Adrenal gland (tissue), 12 donors: ENCODE results near the gene TMEM242. TPM values are rescaled to one million over a fixed set of nuclear protein-coding genes. Genes with fewer than 3 reads are reported as not detected.

Experiments
- DNase-seq, 7 donors: peaks; one replicate each; pipeline ENCODE4 v3.0.0-alpha.2; 2019 to 2020
- H3K27ac ChIP-seq, 5 donors: fragments of 200-600 bp; sonication (generic) in 4 of 5; 1 replicate in 3 of 5; 2 replicates in 2 of 5; pipeline versions ENCODE4 v1.5.1 to v1.8.0; 2016 to 2020; ENCODE audit warnings: mild to moderate bottlenecking in 1 of 5
- H3K27me3 ChIP-seq: fragments of 200-600 bp; 2 replicates; pipeline ENCODE4 v1.8.0; 2021
- H3K36me3 ChIP-seq, 2 donors: fragments of 200-600 bp; replicated peaks in 1 of 2; 1 replicate in 1 of 2; 2 replicates in 1 of 2; pipeline versions ENCODE4 v1.5.1 to v1.8.0; 2018 to 2022
- H3K4me1 ChIP-seq, 2 donors: fragments of 200-600 bp; replicated peaks in 1 of 2; 1 replicate in 1 of 2; 2 replicates in 1 of 2; pipeline versions ENCODE4 v1.5.1 to v1.8.0; 2018 to 2021
- H3K4me3 ChIP-seq, 4 donors: fragments of 200-600 bp; sonication (generic) in 3 of 4; one replicate each; pipeline ENCODE4 v1.5.1; 2016 to 2018
- H3K9me3 ChIP-seq, 3 donors: fragments of 200-600 bp; sonication (generic) in 1 of 3; replicated peaks in 1 of 3; 1 replicate in 2 of 3; 2 replicates in 1 of 3; pipeline versions ENCODE4 v1.5.1 to v1.8.0; 2016 to 2021
- POLR2A ChIP-seq, 2 donors: fragments of 450-650 bp; IDR thresholded peaks; one replicate each; pipeline ENCODE4 v1.6.1; 2017; ENCODE audit warnings: antibody characterized with exemption in 2 of 2, mild to moderate bottlenecking in 2 of 2, moderate library complexity in 1 of 2
- whole genome bisulfite sequencing, 4 donors: extraction: QIAGEN DNeasy Blood & Tissue Kit in 2 of 4; methylation state at CpG; one replicate each; pipeline versions ENCODE4 v1.1.5 to v1.1.7; 2013 to 2017; 5-methylcytosine and 5-hydroxymethylcytosine counted together
- intact Hi-C, 2 donors: fragments of 100-400 bp; cut with DNase I; formaldehyde crosslinking; loops; one replicate each; pipeline versions ENCODE4 v1.14.1 to v1.15.0; 2022 to 2023
- polyA plus RNA-seq, 3 donors: library from polyadenylated mRNA; stranded (reverse); fragments of 200-250 nt in 2 of 3; fragments of 350-450 nt in 1 of 3; fragmentation: Illumina TruSeq in 1 of 3; extraction: RNeasy Lipid Tissue Mini Kit (QIAGEN cat#74804) in 1 of 3; gene quantifications; one replicate each; pipeline ENCODE4 v1.2.3, GENCODE V29; 2013 to 2014
- total RNA-seq, 9 donors: library from RNA; depleted of rRNA in 4 of 9; stranded (reverse); fragments of >200 nt in 4 of 9; fragments of 120-200 nt in 1 of 9; fragmentation: NEBNext Ultra II Directional in 1 of 9; extraction: Animal tissue kit (Norgen Biotek cat#: 25700) in 1 of 9; gene quantifications; one replicate each; pipeline versions ENCODE4 v1.1.0 to v1.2.4, GENCODE V29; 2013 to 2023
- TF ChIP-seq, protein P1 (sequence below), 6 experiments: fragments of 450-650 bp in 4 of 6; fragments of 200-600 bp in 2 of 6; sonication (generic) in 1 of 6; IDR thresholded peaks; 1 replicate in 5 of 6; 2 replicates in 1 of 6; pipeline versions ENCODE4 v1.5.1 to v1.8.0; 2016 to 2021; ENCODE audit warnings: antibody characterized with exemption in 6 of 6, mild to moderate bottlenecking in 2 of 6, moderate library complexity in 1 of 6
- donor health status: healthy with polysubstance abuse.
- donor health status: Bipolar disorder and iron deficiency.
- donor health status: DM: yes; HTN: yes; CAD: no.
- donor health status: DM: no; HTN: no; CAD: no.
- donor health status: DM: no; HTN: no; CAD: no.
- donor health status: DM: yes; HTN: yes; CAD: no.

Gene TMEM242
- total and polyA plus RNA-seq, 12 donors: 7.4 to 17.2 (median 12.5) TPM

- intact Hi-C loops: no loop called here
- Histone ChIP-seq H3K4me3 (no peak overlapping the region), H3K4me1 (peaks cover 8% of the 10 kb centered on the region in 2 donors), H3K27me3 (no peaks in the 10 kb centered on the region), H3K36me3 (no peaks in the 10 kb centered on the region), H3K9me3 (no peaks in the 10 kb centered on the region), H3K27ac (peak overlapping the region in 1 of 5 donors; percentile 33)
- DNase-seq: no peak
- 23 to 27% (median 26%) methylated on average over 6 of the region's 6 CpGs for WGBS, 4 donors
- TF ChIP-seq, protein P1, sequence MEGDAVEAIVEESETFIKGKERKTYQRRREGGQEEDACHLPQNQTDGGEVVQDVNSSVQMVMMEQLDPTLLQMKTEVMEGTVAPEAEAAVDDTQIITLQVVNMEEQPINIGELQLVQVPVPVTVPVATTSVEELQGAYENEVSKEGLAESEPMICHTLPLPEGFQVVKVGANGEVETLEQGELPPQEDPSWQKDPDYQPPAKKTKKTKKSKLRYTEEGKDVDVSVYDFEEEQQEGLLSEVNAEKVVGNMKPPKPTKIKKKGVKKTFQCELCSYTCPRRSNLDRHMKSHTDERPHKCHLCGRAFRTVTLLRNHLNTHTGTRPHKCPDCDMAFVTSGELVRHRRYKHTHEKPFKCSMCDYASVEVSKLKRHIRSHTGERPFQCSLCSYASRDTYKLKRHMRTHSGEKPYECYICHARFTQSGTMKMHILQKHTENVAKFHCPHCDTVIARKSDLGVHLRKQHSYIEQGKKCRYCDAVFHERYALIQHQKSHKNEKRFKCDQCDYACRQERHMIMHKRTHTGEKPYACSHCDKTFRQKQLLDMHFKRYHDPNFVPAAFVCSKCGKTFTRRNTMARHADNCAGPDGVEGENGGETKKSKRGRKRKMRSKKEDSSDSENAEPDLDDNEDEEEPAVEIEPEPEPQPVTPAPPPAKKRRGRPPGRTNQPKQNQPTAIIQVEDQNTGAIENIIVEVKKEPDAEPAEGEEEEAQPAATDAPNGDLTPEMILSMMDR (IDR thresholded peaks at IDR 0.05): no peak
- no peak for TF ChIP-seq POLR2A (IDR thresholded peaks at IDR 0.05)
These were observed 3.7 kb upstream of the TMEM242 start for GRCh38 chr6:157326979-157327378.

DNA sequence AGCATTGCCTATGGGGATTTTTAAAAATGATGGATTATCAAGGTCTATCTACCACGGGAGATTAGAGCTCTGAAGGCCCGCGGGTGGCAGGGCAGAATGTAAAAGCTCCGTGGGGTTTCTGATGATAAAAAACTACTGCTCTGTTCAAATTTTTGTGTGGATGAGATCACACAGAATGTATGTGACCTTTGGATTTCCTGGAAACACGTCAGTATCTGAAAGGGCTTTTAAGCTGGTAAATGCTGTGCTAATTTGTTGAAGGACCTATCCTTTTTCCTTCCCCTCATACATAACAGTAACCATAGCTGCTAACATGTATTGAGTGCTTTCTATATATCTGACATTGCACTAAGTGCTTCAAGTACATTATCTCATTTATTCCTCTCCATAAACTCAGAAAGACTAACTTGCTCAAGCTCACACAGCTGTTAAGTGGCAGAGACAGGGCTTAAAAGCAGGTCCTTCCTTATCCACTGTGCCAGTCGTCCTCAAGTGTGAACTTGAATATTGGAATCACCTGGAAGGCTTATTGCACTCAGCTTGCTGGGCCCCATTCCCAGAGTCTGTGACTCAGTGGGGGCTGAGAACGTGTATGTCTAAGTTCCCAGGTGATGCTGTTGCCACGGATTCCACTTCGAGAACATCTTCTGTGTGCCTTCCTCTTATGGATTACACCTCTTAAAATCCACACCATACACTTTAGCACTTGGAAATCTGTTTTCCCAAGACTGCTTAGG lies 1.9 kb upstream of the TMEM242 start:
- WGBS, 4 donors: 60 to 67% (median 64%) methylated on average over 9 of the region's 9 CpGs
- DNase-seq: no peak
- Histone ChIP-seq H3K36me3 (no peaks in the 10 kb centered on the region), H3K27me3 (no peaks in the 10 kb centered on the region), H3K27ac (no peak overlapping the region), H3K9me3 (no peaks in the 10 kb centered on the region), H3K4me1 (peaks cover 8% of the 10 kb centered on the region in 2 donors), H3K4me3 (no peak overlapping the region)
- intact Hi-C loops: no loop called here
- TF ChIP-seq, protein P1 (IDR thresholded peaks at IDR 0.05): no peak
- TF ChIP-seq POLR2A (IDR thresholded peaks at IDR 0.05): no peak

DNA sequence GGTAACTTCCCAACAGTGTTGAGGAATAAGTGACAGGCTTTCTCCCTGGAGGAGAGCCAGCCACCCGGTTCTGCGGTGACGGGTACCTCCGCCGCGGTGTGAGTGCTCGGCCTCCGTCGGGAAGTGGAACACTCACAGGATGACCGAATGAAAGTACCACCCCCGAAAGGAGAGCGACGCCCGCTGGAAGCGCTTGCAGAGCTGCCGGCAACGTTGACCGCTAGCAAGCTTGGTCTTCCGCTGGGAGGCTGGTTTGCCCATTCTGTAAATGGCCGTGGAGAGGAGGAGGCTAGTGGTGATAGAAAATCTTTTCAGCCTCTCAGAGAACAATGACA lies 614 bp upstream of the TMEM242 start:
- DNase-seq: peak; percentile 83 to 94 (median 90)
- no peaks in the 10 kb centered on the region for H3K36me3 ChIP-seq
- intact Hi-C loops: no loop called here
- H3K9me3 ChIP-seq: no peaks in the 10 kb centered on the region
- TF ChIP-seq, protein P1 (IDR thresholded peaks at IDR 0.05): no peak
- TF ChIP-seq POLR2A (IDR thresholded peaks at IDR 0.05): peak; percentile 5 to 72
- peaks cover 8% of the 10 kb centered on the region in 2 donors for H3K4me1 ChIP-seq
- H3K4me3 ChIP-seq: peak overlapping the region; percentile 35 to 85 (median 58)
- no peaks in the 10 kb centered on the region for H3K27me3 ChIP-seq
- WGBS, 4 donors: 0 to 10% (median 0%) methylated on average over 3 to 20 of the region's 20 CpGs
- H3K27ac ChIP-seq: peak overlapping the region; percentile 87 to 99 (median 94)

DNA sequence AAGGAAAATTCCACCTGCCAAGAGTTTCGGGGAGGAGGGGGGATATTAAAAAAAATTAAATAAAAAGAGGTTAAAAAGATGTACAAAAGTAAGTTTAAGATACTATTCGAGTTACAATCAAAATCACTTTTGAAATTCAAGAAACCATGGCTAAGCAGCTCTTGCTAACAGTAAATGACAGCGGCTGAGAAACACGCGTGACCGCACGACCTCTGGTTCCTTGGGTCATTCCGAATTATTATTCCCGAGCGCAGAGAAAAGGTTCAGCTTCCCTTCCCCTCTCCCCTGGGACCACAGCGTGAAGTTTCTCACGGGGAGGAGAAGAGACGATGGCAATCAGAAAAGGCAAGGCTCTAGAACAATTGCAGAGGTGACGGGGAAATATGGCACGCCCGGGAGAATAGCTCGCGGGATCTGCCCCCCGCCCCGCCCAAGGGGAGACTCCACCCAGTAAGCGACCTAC lies 496 bp downstream of the TMEM242 start:
- Histone ChIP-seq H3K36me3 (peaks cover 0 to 9% of the 10 kb centered on the region in 2 donors), H3K9me3 (no peaks in the 10 kb centered on the region), H3K4me3 (peak overlapping the region in 3 of 4 donors; percentile 35 to 85 (median 64)), H3K27ac (peak overlapping the region; percentile 87 to 99 (median 94)), H3K27me3 (no peaks in the 10 kb centered on the region), H3K4me1 (peaks cover 8% of the 10 kb centered on the region in 2 donors)
- intact Hi-C loops: no loop called here
- DNase-seq: peak in 4 of 7 donors; percentile 87 to 91 (median 89)
- WGBS, 4 donors: 2 to 3% (median 2%) methylated on average over 10 to 21 of the region's 21 CpGs
- TF ChIP-seq, protein P1 (IDR thresholded peaks at IDR 0.05): no peak
- no peak for TF ChIP-seq POLR2A (IDR thresholded peaks at IDR 0.05)
